Measurements from ENCODE around the gene PLXNB2.

DNA sequence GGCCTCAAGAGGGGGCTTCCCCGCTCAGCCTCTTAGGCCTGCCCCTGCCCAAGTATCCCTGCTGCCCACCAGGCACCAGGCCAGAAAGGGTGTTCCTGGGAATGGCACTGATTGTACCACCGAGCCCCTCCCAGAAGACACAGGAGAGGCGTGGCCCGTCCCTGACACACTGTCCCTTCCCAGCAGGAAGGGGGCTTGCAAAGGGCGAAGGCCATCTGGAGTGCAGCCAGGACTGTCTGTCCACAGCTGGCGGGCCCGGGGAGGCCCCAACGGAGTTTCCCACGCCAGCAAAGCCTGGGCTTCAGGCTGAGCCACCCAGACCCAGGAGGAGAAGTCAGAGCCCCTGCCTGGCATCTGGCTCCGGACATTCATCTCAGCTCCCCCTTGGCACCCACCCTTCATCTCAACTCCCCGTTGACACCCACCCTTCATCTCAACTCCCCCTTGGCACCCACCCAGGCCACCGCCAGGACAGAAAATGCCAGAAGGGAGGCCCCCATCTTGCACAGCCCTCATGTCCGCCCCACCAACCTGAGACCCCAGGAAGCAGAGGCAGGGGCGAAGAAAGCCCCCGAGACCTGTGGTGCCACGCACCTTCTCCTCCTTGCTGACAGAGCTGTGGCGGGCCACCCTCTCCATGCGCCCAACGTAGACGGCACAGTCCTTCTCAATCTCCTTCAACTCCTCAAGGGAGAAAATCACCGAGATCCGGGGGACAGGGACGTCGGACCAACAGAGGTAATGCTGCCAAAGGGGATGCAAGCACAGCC lies 82.1 kb downstream of the PLXNB2 start:
- TF ChIP-seq, protein P1, sequence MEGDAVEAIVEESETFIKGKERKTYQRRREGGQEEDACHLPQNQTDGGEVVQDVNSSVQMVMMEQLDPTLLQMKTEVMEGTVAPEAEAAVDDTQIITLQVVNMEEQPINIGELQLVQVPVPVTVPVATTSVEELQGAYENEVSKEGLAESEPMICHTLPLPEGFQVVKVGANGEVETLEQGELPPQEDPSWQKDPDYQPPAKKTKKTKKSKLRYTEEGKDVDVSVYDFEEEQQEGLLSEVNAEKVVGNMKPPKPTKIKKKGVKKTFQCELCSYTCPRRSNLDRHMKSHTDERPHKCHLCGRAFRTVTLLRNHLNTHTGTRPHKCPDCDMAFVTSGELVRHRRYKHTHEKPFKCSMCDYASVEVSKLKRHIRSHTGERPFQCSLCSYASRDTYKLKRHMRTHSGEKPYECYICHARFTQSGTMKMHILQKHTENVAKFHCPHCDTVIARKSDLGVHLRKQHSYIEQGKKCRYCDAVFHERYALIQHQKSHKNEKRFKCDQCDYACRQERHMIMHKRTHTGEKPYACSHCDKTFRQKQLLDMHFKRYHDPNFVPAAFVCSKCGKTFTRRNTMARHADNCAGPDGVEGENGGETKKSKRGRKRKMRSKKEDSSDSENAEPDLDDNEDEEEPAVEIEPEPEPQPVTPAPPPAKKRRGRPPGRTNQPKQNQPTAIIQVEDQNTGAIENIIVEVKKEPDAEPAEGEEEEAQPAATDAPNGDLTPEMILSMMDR (conservative IDR thresholded peaks at IDR 0.05; ENCODE audit: low read depth, low read length): no peak
- TF ChIP-seq EZH2 (IDR thresholded peaks at IDR 0.05; ENCODE audit: borderline replicate concordance, low read depth, low read length, poor library complexity, severe bottlenecking): no peak

Data from A673 (cell line).